Effector memory CD4-positive, alpha-beta T cell (primary cell): ENCODE measurements around the gene TBC1D10B.

Source experiments
- DNase-seq, 3 donors: peaks; one replicate each; pipeline ENCODE4 v3.0.0-alpha.2; 2020
- H3K27ac ChIP-seq: 2 replicates; pipeline ENCODE4 v1.7.0; 2013; ENCODE audit warnings: mild to moderate bottlenecking, low read length, moderate library complexity; ENCODE audit not compliant: insufficient read depth, poor library complexity, severe bottlenecking
- H3K27me3 ChIP-seq: replicated peaks from 2 replicates; pipeline ENCODE4 v1.7.0; 2013; ENCODE audit warnings: mild to moderate bottlenecking, low read length; ENCODE audit not compliant: insufficient read depth, control insufficient read depth, poor library complexity, severe bottlenecking
- H3K36me3 ChIP-seq: 2 replicates; pipeline ENCODE4 v1.7.0; 2013; ENCODE audit warnings: mild to moderate bottlenecking, low read length, moderate library complexity; ENCODE audit not compliant: control insufficient read depth, insufficient read depth
- H3K4me1 ChIP-seq: 2 replicates; pipeline ENCODE4 v1.7.0; 2013; ENCODE audit warnings: low read length, mild to moderate bottlenecking; ENCODE audit not compliant: control insufficient read depth, insufficient read depth, poor library complexity, severe bottlenecking
- H3K4me3 ChIP-seq: 2 replicates; pipeline ENCODE4 v1.7.0; 2013; ENCODE audit warnings: low read length, low read depth, mild to moderate bottlenecking; ENCODE audit not compliant: insufficient read depth, poor library complexity, severe bottlenecking
- H3K9me3 ChIP-seq: 2 replicates; pipeline ENCODE4 v1.7.0; 2013; ENCODE audit warnings: mild to moderate bottlenecking, low read length, moderate library complexity; ENCODE audit not compliant: control insufficient read depth

TBC1D10B gene

GRCh38 chr16:30372038-30372712 lies 1.9 kb upstream of the TBC1D10B start:
- Histone ChIP-seq H3K4me1 (peaks cover 36% of the 10 kb centered on the region), H3K36me3 (no peaks in the 10 kb centered on the region), H3K9me3 (no peaks in the 10 kb centered on the region), H3K27ac (peak overlapping the region; percentile 61), H3K27me3 (no peaks in the 10 kb centered on the region), H3K4me3 (no peak overlapping the region)
- no peak for DNase-seq

DNA sequence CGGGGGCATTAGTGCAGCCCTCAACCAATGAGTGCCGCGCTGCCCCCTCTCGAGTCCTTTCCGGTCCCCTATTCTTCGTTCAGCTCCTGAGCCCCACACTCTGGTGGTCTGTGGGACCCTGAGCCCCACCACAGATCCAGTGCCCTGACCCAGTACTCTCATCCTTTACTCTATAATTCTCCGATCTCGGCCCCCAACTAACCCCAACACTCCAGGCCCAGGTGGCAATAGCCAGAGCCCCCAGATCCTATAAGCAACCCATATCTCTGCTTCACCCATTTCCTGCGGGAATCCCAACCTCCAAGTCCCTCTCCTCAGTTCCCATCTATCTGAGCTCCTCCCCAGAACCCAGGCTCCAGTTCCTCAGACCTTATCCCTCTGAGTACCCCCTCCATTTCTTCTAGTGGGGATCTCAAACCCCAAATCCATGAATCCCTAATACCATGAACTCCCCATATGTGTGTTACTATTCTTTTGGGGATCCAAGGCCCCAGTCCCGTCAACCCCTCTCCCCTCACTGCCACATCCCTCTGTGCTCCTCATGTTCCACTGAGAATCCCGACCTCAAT lies 1.0 kb upstream of the TBC1D10B start:
- Histone ChIP-seq H3K27ac (peak overlapping the region; percentile 61), H3K27me3 (no peaks in the 10 kb centered on the region), H3K36me3 (no peaks in the 10 kb centered on the region), H3K9me3 (no peaks in the 10 kb centered on the region), H3K4me1 (peaks cover 28% of the 10 kb centered on the region), H3K4me3 (peak overlapping the region; percentile 43)
- no peak for DNase-seq

GRCh38 chr16:30369938-30370455 lies 297 bp downstream of the TBC1D10B start:
- Histone ChIP-seq H3K27me3 (no peaks in the 10 kb centered on the region), H3K27ac (peak overlapping the region; percentile 65), H3K4me3 (peak overlapping the region; percentile 73), H3K4me1 (peaks cover 27% of the 10 kb centered on the region), H3K36me3 (peaks cover 7% of the 10 kb centered on the region), H3K9me3 (no peaks in the 10 kb centered on the region)
- DNase-seq: no peak

GRCh38 chr16:30369091-30369937 lies 980 bp downstream of the TBC1D10B start:
- Histone ChIP-seq H3K27me3 (no peaks in the 10 kb centered on the region), H3K36me3 (peaks cover 13% of the 10 kb centered on the region), H3K27ac (peak overlapping the region; percentile 65), H3K4me3 (peak overlapping the region; percentile 73), H3K4me1 (peaks cover 27% of the 10 kb centered on the region), H3K9me3 (no peaks in the 10 kb centered on the region)
- DNase-seq: no peak

DNA sequence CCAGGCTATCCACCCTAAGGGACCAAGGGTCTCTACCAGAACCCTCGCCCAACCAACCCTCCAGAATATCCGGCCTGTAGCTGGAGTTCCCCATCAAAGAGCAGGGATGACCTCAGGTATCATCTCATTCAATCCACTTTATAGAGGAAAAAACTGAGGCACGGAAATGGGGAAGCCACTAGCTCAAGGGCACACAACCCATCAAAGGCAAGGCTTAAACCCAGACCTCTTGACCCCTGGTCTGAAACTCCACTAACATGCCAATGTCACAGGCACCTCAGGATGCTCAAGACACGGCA lies 1.6 kb downstream of the TBC1D10B start:
- H3K4me3 ChIP-seq: peak overlapping the region; percentile 73
- no peak for DNase-seq
- no peaks in the 10 kb centered on the region for H3K9me3 ChIP-seq
- no peaks in the 10 kb centered on the region for H3K27me3 ChIP-seq
- peaks cover 15% of the 10 kb centered on the region for H3K36me3 ChIP-seq
- peak overlapping the region; percentile 65 for H3K27ac ChIP-seq
- peaks cover 27% of the 10 kb centered on the region for H3K4me1 ChIP-seq

DNA sequence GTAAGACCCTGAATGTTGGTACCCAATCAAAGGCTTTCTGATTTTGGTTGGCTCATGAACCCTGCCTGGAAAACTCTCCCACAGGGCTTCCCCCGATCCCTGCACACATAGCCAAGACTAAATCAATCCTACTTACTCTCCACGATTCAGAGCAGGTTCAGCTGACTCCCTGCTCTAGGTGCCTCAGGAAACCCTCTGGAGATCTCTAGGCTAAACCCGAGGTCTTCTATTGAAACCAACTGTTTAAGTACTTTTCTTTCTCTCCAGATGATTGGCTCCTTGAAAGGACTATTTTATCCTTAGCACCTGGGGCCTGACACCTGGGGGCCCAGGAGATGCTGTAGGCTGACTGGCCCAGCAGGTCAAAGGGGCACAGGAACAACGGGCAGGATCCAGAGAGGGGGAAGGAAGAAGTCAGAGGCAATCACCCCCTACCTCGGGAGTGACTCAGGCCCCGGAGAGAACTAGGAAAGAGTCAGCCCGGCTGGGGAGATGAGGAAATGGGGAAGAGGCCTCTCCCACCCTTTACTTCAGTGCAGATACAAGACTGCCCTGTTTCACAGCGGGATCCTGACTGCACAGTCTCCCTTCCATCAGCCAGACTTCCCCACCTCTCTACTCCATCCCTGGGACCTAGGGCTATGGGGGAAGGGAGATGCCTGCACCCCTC lies 2.0 kb downstream of the TBC1D10B start:
- Histone ChIP-seq H3K27me3 (no peaks in the 10 kb centered on the region), H3K4me1 (peaks cover 27% of the 10 kb centered on the region), H3K9me3 (no peaks in the 10 kb centered on the region), H3K4me3 (peak overlapping the region; percentile 73), H3K27ac (peak overlapping the region; percentile 65), H3K36me3 (peaks cover 20% of the 10 kb centered on the region)
- no peak for DNase-seq

DNA sequence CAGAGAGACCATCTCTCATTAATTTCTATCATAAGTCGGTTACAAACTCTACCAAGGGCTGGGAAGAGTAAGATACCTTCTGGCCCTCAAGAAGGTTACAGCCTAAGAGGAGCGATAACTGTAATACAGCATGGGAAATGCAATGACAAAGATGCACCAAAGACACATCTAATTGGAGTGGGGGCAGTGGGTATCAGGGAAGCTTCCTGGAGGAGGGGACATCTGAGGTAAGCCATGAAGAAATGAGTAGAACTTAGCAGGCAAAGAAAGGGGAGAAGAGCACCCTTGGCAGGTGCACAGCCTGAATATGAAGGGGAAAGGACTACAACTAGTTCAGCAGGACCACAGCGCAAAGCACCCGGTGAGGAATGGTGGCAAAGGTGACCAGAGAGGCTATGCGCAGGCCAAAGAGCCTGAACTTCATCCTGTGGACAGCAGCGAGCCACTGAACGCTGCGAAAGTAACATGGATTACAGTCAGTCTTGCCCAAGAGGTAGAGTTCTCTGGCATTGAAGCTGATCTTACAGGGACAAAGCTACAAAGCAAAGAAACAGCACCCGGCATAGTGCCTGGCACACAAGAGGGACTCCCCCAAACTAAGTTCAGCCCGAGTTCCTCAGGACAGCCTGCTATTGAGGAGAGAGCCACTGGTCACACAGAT lies 2.8 kb downstream of the TBC1D10B start:
- Histone ChIP-seq H3K27ac (no peak overlapping the region), H3K9me3 (no peaks in the 10 kb centered on the region), H3K4me3 (no peak overlapping the region), H3K36me3 (peaks cover 22% of the 10 kb centered on the region), H3K4me1 (peaks cover 27% of the 10 kb centered on the region), H3K27me3 (no peaks in the 10 kb centered on the region)
- no peak for DNase-seq

DNA sequence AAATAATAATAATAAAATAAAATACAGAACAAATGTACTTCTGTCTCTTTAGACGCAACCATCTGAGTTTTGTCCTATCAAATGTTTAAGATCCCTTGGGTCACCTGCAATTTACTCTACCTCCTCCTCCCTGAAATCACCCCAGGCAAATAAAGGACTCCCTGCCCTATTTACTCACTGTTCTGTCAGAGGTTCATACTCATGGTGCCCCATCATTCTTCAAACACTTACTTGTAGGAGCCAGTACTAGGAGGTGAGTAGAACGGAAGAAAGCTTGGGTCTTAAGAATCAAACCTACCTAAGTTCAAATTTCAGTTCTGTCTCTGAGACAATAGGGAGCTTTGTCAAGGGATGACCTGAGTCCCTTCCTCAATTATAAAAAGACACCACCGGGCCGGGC lies 3.8 kb downstream of the TBC1D10B start:
- DNase-seq: no peak
- H3K27ac ChIP-seq: no peak overlapping the region
- H3K9me3 ChIP-seq: no peaks in the 10 kb centered on the region
- H3K36me3 ChIP-seq: peaks cover 26% of the 10 kb centered on the region
- no peak overlapping the region for H3K4me3 ChIP-seq
- H3K4me1 ChIP-seq: peaks cover 25% of the 10 kb centered on the region
- no peaks in the 10 kb centered on the region for H3K27me3 ChIP-seq

DNA sequence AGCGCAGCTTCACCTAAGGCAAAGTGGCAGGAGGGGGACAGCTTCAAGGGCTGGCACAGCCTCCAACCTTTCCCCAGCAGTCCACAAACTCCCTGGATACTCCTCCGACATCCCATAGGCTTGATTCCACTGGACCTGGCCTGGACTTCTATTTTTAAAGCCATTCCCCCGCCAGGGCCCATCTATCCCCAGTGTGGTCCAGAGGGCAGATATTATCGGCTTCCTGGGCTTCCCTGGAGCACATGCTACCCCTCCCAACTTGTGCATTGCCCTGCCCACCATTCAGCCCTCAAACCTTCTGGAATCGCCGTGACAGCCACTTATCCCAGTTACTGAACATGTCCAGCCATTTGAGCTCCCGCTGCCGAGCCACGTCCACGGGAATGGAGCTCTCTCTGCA lies 5.1 kb downstream of the TBC1D10B start:
- Histone ChIP-seq H3K27me3 (no peaks in the 10 kb centered on the region), H3K4me3 (no peak overlapping the region), H3K27ac (no peak overlapping the region), H3K9me3 (no peaks in the 10 kb centered on the region), H3K36me3 (peaks cover 31% of the 10 kb centered on the region), H3K4me1 (peaks cover 20% of the 10 kb centered on the region)
- no peak for DNase-seq
